HEK293 (cell line): ENCODE results near the gene OR2A5.

Experiments
- CTCF ChIA-PET: fragments of 350-600 bp; formaldehyde crosslinking; extraction: SDS; loops from one replicate; lab custom pipeline; 2021; ENCODE audit warnings: antibody characterized with exemption; lab: Yijun Ruan, JAX
- POLR2A ChIA-PET: fragments of 300-600 bp; formaldehyde crosslinking; extraction: SDS; loops from one replicate; lab custom pipeline; 2020; ENCODE audit warnings: antibody characterized with exemption, inconsistent platforms; lab: Yijun Ruan, JAX
- H3K27ac ChIP-seq: fragments of 200-500 bp; sonication (Bioruptor generic); 2 replicates; pipeline ENCODE4 v1.5.1; 2014; ENCODE audit warnings: low read depth, low read length, control low read depth, inconsistent platforms; ENCODE audit errors: extremely low read depth
- H3K36me3 ChIP-seq, 2 experiments: fragments of 200-500 bp in 1 of 2; sonication (Bioruptor generic) in 1 of 2; 1 replicate in 1 of 2; 2 replicates in 1 of 2; pipeline ENCODE4 v1.5.1; 2014 to 2017; ENCODE audit warnings: inconsistent platforms in 2 of 2, low read length in 2 of 2; ENCODE audit not compliant: control insufficient read depth in 2 of 2, insufficient read depth in 1 of 2
- H3K4me1 ChIP-seq: fragments of 200-500 bp; sonication (Bioruptor generic); 2 replicates; pipeline ENCODE4 v1.5.1; 2014; ENCODE audit warnings: mild to moderate bottlenecking, low read length, inconsistent platforms; ENCODE audit not compliant: control insufficient read depth, insufficient read depth
- H3K4me3 ChIP-seq: 2 replicates; pipeline ENCODE4 v1.5.1; 2011; ENCODE audit warnings: low read depth, mild to moderate bottlenecking, control low read depth, low read length, moderate library complexity
- H3K9me3 ChIP-seq: fragments of 200-500 bp; sonication (Bioruptor generic); 2 replicates; pipeline ENCODE4 v1.5.1; 2014; ENCODE audit warnings: low read depth, low read length, inconsistent platforms; ENCODE audit not compliant: control insufficient read depth, insufficient read depth
- CTCF ChIP-seq: fragments of 450-650 bp; formaldehyde crosslinking; IDR thresholded peaks from 2 replicates; pipeline ENCODE4 v1.5.1; 2016; ENCODE audit warnings: missing biosample characterization, missing genetic modification characterization
- GLIS1 ChIP-seq: fragments of 450-650 bp; formaldehyde crosslinking; IDR thresholded peaks from 2 replicates; pipeline ENCODE4 v1.5.1; 2016; ENCODE audit warnings: missing biosample characterization, missing genetic modification characterization
- KLF7 ChIP-seq: fragments of 450-650 bp; formaldehyde crosslinking; IDR thresholded peaks from 2 replicates; pipeline ENCODE4 v1.5.1; 2016; ENCODE audit warnings: missing biosample characterization, missing genetic modification characterization, borderline replicate concordance
- SP7 ChIP-seq: fragments of 450-650 bp; formaldehyde crosslinking; IDR thresholded peaks from 2 replicates; pipeline ENCODE4 v1.5.1; 2016; ENCODE audit warnings: missing biosample characterization, missing genetic modification characterization
- ZIC2 ChIP-seq: fragments of 450-650 bp; formaldehyde crosslinking; IDR thresholded peaks from 2 replicates; pipeline ENCODE4 v1.5.1; 2016; ENCODE audit warnings: missing biosample characterization, missing genetic modification characterization
- ZNF23 ChIP-seq: fragments of 450-650 bp; formaldehyde crosslinking; IDR thresholded peaks from 2 replicates; pipeline ENCODE4 v1.5.1; 2016; ENCODE audit warnings: missing biosample characterization, missing genetic modification characterization, borderline replicate concordance
- ZNF335 ChIP-seq: fragments of 450-650 bp; formaldehyde crosslinking; conservative IDR thresholded peaks from 2 replicates; pipeline ENCODE4 v1.5.1; 2016; ENCODE audit warnings: missing biosample characterization, missing genetic modification characterization
- ZNF391 ChIP-seq: fragments of 450-650 bp; formaldehyde crosslinking; IDR thresholded peaks from 2 replicates; pipeline ENCODE4 v1.5.1; 2016; ENCODE audit warnings: low read depth, missing biosample characterization, missing genetic modification characterization, borderline replicate concordance
- ZNF416 ChIP-seq: fragments of 450-650 bp; formaldehyde crosslinking; IDR thresholded peaks from 2 replicates; pipeline ENCODE4 v1.5.1; 2016; ENCODE audit warnings: missing biosample characterization, missing genetic modification characterization
- ZNF473 ChIP-seq: fragments of 450-650 bp; formaldehyde crosslinking; IDR thresholded peaks from 2 replicates; pipeline ENCODE4 v1.5.1; 2017; ENCODE audit warnings: missing biosample characterization, missing genetic modification characterization
- ZNF623 ChIP-seq: fragments of 450-650 bp; formaldehyde crosslinking; IDR thresholded peaks from 2 replicates; pipeline ENCODE4 v1.5.1; 2016; ENCODE audit warnings: missing biosample characterization, missing genetic modification characterization
- ZNF701 ChIP-seq: fragments of 450-650 bp; formaldehyde crosslinking; IDR thresholded peaks from 2 replicates; pipeline ENCODE4 v1.5.1; 2016; ENCODE audit warnings: missing biosample characterization, missing genetic modification characterization
- ZNF707 ChIP-seq: fragments of 450-650 bp; formaldehyde crosslinking; IDR thresholded peaks from 2 replicates; pipeline ENCODE4 v1.5.1; 2016; ENCODE audit warnings: missing biosample characterization, missing genetic modification characterization
- ZNF768 ChIP-seq: fragments of 450-650 bp; formaldehyde crosslinking; IDR thresholded peaks from 2 replicates; pipeline ENCODE4 v1.5.1; 2018; ENCODE audit warnings: missing biosample characterization, mild to moderate bottlenecking, missing genetic modification characterization
- ZNF777 ChIP-seq: fragments of 450-650 bp; formaldehyde crosslinking; IDR thresholded peaks from 2 replicates; pipeline ENCODE4 v1.5.1; 2017; ENCODE audit warnings: missing biosample characterization, missing genetic modification characterization, borderline replicate concordance
- TF ChIP-seq, protein P1 (sequence below): fragments of 450-650 bp; formaldehyde crosslinking; IDR thresholded peaks from 2 replicates; pipeline ENCODE4 v1.5.1; 2016; ENCODE audit warnings: missing biosample characterization, missing genetic modification characterization
- TF ChIP-seq, protein P2 (sequence below): fragments of 450-650 bp; formaldehyde crosslinking; IDR thresholded peaks from 2 replicates; pipeline ENCODE4 v1.5.1; 2017; ENCODE audit warnings: missing biosample characterization, missing genetic modification characterization
- TF ChIP-seq, protein P3 (sequence below): fragments of 450-650 bp; formaldehyde crosslinking; IDR thresholded peaks from 2 replicates; pipeline ENCODE4 v1.5.1; 2016; ENCODE audit warnings: missing biosample characterization, missing genetic modification characterization, low read depth

Gene OR2A5

GRCh38 chr7:144037414-144038035 lies 11.2 kb upstream of the OR2A5 start:
- Histone ChIP-seq H3K27ac (no peak overlapping the region), H3K4me1 (no peaks in the 10 kb centered on the region), H3K36me3 (no peaks in the 10 kb centered on the region), H3K9me3 (no peaks in the 10 kb centered on the region), H3K4me3 (no peak overlapping the region)
- CTCF ChIA-PET = interaction anchor here (1.1 kb wide), 1 partner anchor 10 kb away, joined by 3 read pairs; no protein-coding TSS in a partner anchor
- TF ChIP-seq ZNF707 (tag by site-specific recombination) (no peak), ZIC2 (no peak), CTCF (tag by site-specific recombination) (no peak), ZNF391 (tag by site-specific recombination) (no peak), ZNF701 (no peak), ZNF23 (no peak)
- TF ChIP-seq, protein P1, sequence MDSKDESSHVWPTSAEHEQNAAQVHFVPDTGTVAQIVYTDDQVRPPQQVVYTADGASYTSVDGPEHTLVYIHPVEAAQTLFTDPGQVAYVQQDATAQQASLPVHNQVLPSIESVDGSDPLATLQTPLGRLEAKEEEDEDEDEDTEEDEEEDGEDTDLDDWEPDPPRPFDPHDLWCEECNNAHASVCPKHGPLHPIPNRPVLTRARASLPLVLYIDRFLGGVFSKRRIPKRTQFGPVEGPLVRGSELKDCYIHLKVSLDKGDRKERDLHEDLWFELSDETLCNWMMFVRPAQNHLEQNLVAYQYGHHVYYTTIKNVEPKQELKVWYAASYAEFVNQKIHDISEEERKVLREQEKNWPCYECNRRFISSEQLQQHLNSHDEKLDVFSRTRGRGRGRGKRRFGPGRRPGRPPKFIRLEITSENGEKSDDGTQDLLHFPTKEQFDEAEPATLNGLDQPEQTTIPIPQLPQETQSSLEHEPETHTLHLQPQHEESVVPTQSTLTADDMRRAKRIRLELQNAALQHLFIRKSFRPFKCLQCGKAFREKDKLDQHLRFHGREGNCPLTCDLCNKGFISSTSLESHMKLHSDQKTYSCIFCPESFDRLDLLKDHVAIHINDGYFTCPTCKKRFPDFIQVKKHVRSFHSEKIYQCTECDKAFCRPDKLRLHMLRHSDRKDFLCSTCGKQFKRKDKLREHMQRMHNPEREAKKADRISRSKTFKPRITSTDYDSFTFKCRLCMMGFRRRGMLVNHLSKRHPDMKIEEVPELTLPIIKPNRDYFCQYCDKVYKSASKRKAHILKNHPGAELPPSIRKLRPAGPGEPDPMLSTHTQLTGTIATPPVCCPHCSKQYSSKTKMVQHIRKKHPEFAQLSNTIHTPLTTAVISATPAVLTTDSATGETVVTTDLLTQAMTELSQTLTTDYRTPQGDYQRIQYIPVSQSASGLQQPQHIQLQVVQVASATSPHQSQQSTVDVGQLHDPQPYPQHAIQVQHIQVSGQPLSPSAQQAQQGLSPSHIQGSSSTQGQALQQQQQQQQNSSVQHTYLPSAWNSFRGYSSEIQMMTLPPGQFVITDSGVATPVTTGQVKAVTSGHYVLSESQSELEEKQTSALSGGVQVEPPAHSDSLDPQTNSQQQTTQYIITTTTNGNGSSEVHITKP (tag by site-specific recombination) = no peak
- POLR2A ChIA-PET = no interaction called here

DNA sequence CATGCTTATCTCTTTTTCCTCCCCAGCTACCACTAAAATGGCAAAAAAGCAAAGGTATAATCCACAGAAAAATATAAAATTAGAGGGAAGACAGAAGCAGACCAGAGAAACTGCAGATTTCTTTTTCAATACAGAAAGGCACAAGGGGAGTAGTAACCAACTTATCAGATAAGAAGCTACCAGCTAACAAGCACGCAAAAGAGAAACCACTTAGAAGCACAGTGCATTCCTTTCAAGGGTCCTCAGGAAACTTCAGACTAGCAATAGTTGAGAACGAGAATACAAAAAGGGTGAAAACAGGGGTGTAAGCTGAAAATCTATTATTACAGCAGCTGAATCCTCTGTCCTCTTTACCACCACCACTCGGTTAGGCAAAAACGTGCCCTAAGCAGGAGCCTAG lies 9.9 kb upstream of the OR2A5 start:
- Histone ChIP-seq H3K4me1 (no peaks in the 10 kb centered on the region), H3K4me3 (no peak overlapping the region), H3K36me3 (no peaks in the 10 kb centered on the region), H3K9me3 (no peaks in the 10 kb centered on the region), H3K27ac (no peak overlapping the region)
- POLR2A ChIA-PET = no interaction called here
- TF ChIP-seq ZNF416 (no peak), ZNF473 (tag by site-specific recombination) (no peak), GLIS1 (tag by site-specific recombination) (no peak), KLF7 (no peak), ZNF335 (tag by site-specific recombination) (no peak), SP7 (tag by site-specific recombination) (no peak)
- TF ChIP-seq, protein P2, sequence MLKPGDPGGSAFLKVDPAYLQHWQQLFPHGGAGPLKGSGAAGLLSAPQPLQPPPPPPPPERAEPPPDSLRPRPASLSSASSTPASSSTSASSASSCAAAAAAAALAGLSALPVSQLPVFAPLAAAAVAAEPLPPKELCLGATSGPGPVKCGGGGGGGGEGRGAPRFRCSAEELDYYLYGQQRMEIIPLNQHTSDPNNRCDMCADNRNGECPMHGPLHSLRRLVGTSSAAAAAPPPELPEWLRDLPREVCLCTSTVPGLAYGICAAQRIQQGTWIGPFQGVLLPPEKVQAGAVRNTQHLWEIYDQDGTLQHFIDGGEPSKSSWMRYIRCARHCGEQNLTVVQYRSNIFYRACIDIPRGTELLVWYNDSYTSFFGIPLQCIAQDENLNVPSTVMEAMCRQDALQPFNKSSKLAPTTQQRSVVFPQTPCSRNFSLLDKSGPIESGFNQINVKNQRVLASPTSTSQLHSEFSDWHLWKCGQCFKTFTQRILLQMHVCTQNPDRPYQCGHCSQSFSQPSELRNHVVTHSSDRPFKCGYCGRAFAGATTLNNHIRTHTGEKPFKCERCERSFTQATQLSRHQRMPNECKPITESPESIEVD (tag by site-specific recombination) = no peak
- CTCF ChIA-PET = interaction anchor here (1.1 kb wide), 1 partner anchor 89 kb away, joined by 4 read pairs; no protein-coding TSS in a partner anchor

DNA sequence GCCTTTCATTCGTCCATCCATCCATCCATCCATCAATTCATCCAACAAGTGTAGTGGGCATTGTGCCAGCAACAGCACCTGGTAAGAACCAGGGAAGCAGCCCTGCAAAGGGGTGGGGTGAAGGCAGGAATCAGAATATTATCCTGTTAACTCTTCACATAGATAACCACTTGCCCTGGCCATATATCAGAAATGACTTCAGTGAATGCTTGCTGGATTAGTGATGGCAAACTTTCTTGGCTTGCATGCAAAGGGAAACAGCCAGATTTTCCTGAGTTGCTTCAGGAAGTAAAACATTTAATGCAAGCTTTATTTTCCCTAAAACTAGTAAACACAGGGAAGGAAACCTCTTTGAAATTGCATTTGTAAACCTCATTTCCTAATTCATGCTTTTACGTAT lies 743 bp downstream of the OR2A5 start:
- no peaks in the 10 kb centered on the region for H3K9me3 ChIP-seq
- H3K36me3 ChIP-seq = no peaks in the 10 kb centered on the region
- POLR2A ChIA-PET = no interaction called here
- no peak overlapping the region for H3K27ac ChIP-seq
- no peaks in the 10 kb centered on the region for H3K4me1 ChIP-seq
- no peak overlapping the region for H3K4me3 ChIP-seq
- CTCF ChIA-PET = interaction anchor here (1.0 kb wide), 1 partner anchor 17 kb away, joined by 4 read pairs; no protein-coding TSS in a partner anchor
- TF ChIP-seq, protein P3, sequence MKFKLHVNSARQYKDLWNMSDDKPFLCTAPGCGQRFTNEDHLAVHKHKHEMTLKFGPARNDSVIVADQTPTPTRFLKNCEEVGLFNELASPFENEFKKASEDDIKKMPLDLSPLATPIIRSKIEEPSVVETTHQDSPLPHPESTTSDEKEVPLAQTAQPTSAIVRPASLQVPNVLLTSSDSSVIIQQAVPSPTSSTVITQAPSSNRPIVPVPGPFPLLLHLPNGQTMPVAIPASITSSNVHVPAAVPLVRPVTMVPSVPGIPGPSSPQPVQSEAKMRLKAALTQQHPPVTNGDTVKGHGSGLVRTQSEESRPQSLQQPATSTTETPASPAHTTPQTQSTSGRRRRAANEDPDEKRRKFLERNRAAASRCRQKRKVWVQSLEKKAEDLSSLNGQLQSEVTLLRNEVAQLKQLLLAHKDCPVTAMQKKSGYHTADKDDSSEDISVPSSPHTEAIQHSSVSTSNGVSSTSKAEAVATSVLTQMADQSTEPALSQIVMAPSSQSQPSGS (tag by site-specific recombination) = no peak
- no peak for TF ChIP-seq ZNF768
- no peak for TF ChIP-seq ZNF623 (tag by site-specific recombination)
- no peak for TF ChIP-seq ZNF777 (tag by site-specific recombination)
